Caki2 (cell line): Measurements from ENCODE around the gene AASDH. TPM values are rescaled to one million over a fixed set of nuclear protein-coding genes. Genes with fewer than 3 reads are reported as not detected.

Experiments
- DNase-seq: peaks from one replicate; pipeline ENCODE4 v3.0.0-alpha.2; 2015; ENCODE audit warnings: low read depth
- in situ Hi-C: cut with HindIII; loops from 2 replicates; pipeline ENCODE4 v1.10.0; 2016; ENCODE audit warnings: low sequenced_read_pairs, low pct_unique_long_range_greater_than_20kb, mixed read lengths
- total RNA-seq: library from RNA; depleted of rRNA; stranded (reverse); fragments of >200 nt; shearing (Covaris generic); gene quantifications from 2 replicates; pipeline ENCODE4 v1.2.3, GENCODE V29; 2014; ENCODE audit warnings: low replicate concordance; rRNA removed

Gene AASDH
- total RNA-seq, 1 experiment from 2014 or later: 3.2 TPM

DNA sequence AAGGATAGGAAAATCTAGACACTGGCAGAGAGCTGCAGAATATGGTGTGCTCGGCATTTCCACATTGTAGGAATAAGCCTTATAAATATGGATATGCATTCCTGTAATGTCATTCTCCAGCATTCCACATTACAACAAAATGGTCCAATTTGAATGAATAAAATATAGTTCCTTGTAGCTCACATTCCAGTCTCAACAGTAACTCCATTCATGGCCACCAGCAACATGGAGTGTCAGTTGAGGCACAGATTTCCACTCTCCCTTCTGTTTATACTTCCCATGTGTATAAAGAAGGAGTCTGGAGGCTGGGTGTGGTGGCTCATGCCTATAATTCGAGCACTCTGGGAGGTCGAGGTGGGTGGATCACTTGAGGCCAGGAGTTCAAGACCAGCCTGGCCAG, 84.5 kb downstream of the AASDH start:
- in situ Hi-C loops: no loop called here
- no peak for DNase-seq

DNA sequence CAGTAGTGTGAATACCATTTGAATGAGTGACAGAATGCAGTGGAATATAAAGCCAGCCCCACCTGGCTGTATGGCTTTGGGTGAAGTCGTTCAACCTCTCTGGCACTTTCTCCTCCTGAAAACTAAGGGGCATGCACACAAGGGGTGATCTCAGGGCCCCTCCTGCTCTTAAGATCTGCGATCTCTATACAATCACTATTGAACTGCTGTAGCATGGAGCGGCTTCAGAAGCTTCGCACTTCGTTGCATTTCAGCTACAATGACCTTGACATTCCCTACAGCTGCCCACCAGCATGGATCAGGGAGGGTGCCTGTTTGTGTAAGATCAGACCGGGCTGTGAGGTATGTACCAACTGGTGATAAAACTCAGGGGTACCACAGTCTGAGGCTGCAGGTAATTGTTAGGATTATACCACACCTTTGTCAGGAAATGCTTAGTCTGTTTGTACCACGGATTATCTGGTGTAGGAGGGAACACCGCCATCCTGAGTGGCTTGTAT, 85.2 kb downstream of the AASDH start:
- in situ Hi-C loops: no loop called here
- DNase-seq: no peak

DNA sequence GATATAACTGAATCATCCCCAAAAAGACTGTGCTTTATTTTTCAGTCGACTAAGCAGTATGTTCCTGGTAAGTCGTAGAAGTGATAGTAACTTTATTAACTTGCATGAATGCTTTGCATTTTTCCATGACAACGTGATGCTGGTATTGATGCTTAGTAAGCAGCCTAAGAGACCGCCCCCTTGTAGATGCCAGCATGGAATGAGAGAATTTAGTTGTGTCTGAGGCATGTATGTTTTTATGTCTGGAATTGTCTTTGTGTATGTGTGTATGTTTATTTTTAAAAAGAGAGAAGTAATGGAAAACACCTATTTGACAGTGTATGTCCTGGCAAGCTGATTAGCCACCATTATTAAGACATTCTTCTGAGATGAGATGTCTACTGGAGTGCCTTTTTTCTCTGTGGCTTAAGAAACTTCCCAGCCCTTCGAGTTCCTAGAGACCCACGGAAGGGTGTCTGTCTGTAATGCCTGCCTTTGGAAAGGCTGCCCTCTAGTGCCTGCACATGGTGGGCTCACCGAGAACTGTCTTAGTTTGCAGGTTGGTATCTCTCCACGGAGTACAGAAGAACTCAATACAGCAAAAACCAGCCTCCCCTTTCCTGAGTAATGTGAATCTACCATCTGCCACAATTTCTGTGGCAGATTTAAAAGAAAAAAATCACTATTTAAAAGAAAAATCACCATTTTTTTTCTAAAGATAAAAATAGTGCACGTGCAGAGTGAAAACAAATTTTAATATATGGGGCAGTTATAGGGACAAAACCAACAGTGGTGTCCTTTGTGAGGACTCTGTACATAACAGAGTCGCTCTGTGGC, 85.9 kb downstream of the AASDH start:
- DNase-seq: peak; percentile 77
- in situ Hi-C loops: no loop called here

DNA sequence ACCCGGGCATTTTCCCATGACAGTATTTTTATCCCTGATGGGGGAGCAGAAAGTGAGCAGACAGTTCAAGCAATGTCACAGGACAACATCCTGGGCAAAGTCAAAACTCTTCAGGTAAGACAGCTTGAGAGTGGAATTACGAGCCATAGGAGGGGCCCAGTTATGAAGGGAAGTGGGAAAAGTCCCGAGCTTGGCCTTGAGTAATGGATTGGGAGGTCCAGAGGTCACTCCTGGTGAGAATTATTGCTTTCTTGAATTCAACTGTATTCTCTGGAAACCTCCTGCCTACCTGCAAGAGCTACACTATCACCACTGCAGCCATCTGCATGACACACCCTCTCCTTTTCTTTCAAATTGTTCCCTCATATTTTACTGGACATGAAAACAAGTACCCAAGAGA, 89.1 kb downstream of the AASDH start:
- in situ Hi-C loops: no loop called here

DNA sequence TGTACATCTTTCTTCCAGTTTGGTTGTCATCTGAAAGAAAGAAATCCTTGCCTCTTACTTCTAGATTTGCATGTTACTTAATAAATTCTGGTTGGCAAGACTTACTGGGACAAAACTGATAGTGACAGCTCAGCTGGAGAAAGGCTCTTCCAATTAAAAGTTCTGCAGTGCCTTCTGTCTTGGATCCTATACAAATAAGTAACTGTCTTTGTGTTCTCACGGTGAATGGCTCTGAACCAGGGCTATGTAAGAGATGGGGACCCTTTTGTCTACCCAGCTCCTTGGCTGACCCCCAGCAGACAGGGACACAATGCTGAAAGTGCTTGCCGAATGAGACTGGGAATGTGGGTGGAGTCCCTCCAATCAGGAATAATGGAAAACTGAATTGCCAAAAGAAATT, 89.5 kb downstream of the AASDH start:
- DNase-seq: no peak
- in situ Hi-C loops: no loop called here

More for the DNA sequence above, 89.1 kb downstream of the AASDH start:
- DNase-seq: no peak

DNA sequence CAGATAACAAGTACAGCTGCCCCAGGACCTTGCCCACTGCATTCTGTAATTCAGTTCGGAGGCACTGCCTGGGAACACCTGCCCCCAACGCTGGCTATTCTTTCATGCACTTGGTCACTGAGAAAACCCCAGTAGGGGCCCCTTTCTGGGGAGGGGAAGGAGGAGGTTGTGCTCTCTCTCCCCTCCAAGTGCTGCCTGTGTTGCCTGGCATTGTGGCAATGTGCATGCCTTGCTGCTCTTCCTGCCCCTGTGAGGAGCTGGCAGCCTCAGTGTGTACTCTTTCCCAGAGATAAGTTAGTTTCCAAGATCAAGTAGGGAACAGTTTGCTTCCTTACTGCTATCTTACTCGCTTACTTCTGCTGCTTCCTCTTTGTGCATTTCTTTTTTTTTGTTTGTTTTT, 90.8 kb downstream of the AASDH start:
- in situ Hi-C loops: no loop called here
- no peak for DNase-seq

DNA sequence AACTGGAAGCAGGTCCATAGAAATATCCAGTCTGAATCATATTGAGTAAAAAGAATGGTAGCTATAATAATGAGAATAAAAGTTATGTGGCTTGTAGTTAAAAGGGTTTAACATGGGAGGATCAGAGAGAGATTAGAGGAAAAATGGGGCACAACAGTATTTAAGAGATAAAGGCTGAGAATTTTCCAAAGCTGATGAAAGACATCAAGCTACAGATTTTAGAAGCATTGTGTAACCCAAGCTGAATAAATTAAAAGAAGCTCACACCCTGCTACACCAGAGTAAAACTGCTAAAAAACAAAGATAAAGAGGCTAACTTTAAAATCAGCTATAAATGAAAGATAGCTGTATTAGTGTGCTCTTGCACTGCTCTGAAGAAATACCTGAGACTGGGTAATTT, 94.2 kb downstream of the AASDH start:
- no peak for DNase-seq
- in situ Hi-C loops: no loop called here

DNA sequence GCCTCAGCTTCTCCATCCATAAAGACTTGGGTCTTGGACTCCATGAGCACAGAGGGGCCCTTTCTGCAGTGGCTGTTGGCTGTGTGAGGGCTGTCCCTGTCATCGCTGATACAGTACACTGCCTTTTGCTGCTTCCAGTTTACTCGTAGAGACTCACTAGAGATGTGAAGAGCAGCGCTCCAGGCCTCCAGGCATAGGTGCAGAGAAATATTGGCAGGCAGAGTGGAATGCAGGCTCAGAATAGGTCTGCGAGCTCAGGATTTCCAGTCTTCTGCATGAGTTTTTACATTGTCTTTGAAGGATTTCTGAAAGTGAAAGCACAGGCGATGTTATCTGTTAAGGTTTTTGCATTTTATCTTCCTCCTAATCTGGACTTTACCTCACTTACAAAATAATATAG, 97.4 kb downstream of the AASDH start:
- in situ Hi-C loops: no loop called here
- DNase-seq: no peak

DNA sequence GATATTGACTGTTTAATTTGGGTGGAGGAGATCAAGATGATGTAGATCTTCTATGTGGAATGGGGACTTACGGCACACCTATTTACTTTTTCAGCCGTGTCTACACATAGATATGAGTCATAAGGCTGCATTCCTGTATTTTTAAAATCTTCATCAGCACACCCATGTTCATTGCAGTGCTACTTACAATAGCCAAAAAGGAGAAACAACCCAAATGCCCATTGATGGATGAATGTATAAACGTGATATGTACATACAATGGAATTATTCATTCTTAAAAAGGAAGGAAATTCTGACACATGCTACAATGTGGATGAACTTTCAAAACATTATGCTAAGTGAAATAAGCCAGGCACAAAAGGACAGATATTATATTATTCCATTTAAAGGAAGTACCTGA, 98.6 kb downstream of the AASDH start:
- in situ Hi-C loops: no loop called here
- DNase-seq: no peak

Other genes with a start within 250 kb of the AASDH start
- 10.7 and 14.9 TPM in 2 replicates for gene PPAT, start 48.1 kb upstream of the AASDH start, total RNA-seq
- gene PAICS, start 48.8 kb upstream of the AASDH start, total RNA-seq: 65.4 and 88.6 TPM in 2 replicates
- gene SRP72, start 80.1 kb upstream of the AASDH start, total RNA-seq: 14.5 and 18.3 TPM in 2 replicates
- gene ARL9, start 118.3 kb upstream of the AASDH start, total RNA-seq: not detected in 2 replicates